ENCODE measurements around the gene IGBP1. TPM values are rescaled to one million over a fixed set of nuclear protein-coding genes. Genes with fewer than 3 reads are reported as not detected.
"Not testable (repeated sequence)": the region's sequence is repeated elsewhere in the genome, so short reads cannot be mapped to it uniquely, and the experiment has no call there.

Gene IGBP1
- total and polyA plus RNA-seq, 2 donors: 65.5 to 77.0 TPM

DNA sequence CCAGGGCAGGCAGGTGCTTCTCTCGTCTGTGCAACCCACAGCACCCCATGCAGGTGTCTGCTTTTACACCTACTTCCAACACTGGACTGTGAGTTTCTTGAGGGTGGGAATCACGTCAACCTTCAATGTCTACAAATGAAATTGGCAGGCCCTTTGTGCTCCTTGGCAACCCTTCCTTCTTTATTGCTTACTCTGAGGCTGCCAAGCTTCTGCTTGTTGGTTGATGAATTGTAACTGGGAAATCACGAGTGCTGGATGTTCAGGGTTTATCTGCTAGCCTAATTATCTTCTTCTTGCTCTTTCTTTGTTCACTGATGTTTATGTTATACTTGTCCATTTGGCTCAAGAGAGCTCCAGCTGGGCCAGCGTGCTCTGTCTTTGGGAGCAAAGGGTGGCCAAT lies 41.5 kb downstream of the IGBP1 start:
- Histone ChIP-seq H3K4me1 (ENCODE audit: insufficient read depth) (no peaks in the 10 kb centered on the region), H3K4me3 (ENCODE audit: low read depth, low read length) (no peak overlapping the region), H3K27ac (ENCODE audit: low read depth) (no peak overlapping the region), H3K36me3 (ENCODE audit: insufficient read depth) (no peaks in the 10 kb centered on the region)
- WGBS: 43% methylated on average over 4 of the region's 4 CpGs
- DNase-seq (ENCODE audit: extremely low spot score): no peak

- no peak overlapping the region for H3K27ac ChIP-seq (ENCODE audit: low read depth)
- WGBS: 86% methylated on average over 7 of the region's 7 CpGs
- H3K4me3 ChIP-seq (ENCODE audit: low read depth, low read length): no peak overlapping the region
- DNase-seq (ENCODE audit: extremely low spot score): no peak
- no peaks in the 10 kb centered on the region for H3K4me1 ChIP-seq (ENCODE audit: insufficient read depth)
- H3K36me3 ChIP-seq (ENCODE audit: insufficient read depth): no peaks in the 10 kb centered on the region
Observed at GRCh38 chrX:70175338-70175737, 42.1 kb downstream of the IGBP1 start.

GRCh38 chrX:70176938-70177533 lies 43.8 kb downstream of the IGBP1 start, which contains the start of gene DGAT2L6:
DGAT2L6 (plus strand) TSS chrX:70177483; CDS start chrX:70177583, 100 bp downstream.
- H3K4me3 ChIP-seq (ENCODE audit: low read depth, low read length): no peak within 1 kb of the TSS
- no peaks in the 10 kb centered on the region for H3K36me3 ChIP-seq (ENCODE audit: insufficient read depth)
- H3K4me1 ChIP-seq (ENCODE audit: insufficient read depth): no peaks in the 10 kb centered on the region
- H3K27ac ChIP-seq (ENCODE audit: low read depth): no peak within 1 kb of the TSS
- 74% methylated on average over 7 of the region's 7 CpGs for WGBS
- no peak for DNase-seq (ENCODE audit: extremely low spot score)

- DNase-seq (ENCODE audit: extremely low spot score): no peak
- H3K27ac ChIP-seq (ENCODE audit: low read depth): no peak overlapping the region
- 79% methylated on average over 5 of the region's 5 CpGs for WGBS
- H3K4me3 ChIP-seq (ENCODE audit: low read depth, low read length): no peak overlapping the region
- H3K36me3 ChIP-seq (ENCODE audit: insufficient read depth): no peaks in the 10 kb centered on the region
- no peaks in the 10 kb centered on the region for H3K4me1 ChIP-seq (ENCODE audit: insufficient read depth)
Observed at GRCh38 chrX:70183091-70183490, 49.8 kb downstream of the IGBP1 start.

DNA sequence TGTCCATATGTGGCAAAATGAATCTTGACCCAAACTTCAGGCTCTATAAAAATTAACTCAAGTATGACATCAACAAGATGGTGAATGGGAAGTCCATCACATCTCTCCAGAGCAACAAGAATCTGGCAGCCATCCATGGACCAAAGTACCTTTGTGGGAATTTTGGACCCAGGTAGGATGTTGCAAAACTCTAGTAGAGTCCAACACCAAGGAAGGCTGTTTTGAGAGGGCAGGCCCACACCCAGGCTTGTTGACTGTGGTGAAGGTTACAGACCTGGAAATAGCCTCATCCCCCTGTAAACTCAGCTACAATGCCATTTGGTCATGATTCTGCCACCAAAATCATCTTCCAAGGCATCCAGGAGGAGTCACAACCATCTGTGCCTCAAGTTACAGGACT lies 57.0 kb downstream of the IGBP1 start:
- no peak overlapping the region for H3K4me3 ChIP-seq (ENCODE audit: low read depth, low read length)
- no peak for DNase-seq (ENCODE audit: extremely low spot score)
- no peaks in the 10 kb centered on the region for H3K36me3 ChIP-seq (ENCODE audit: insufficient read depth)

GRCh38 chrX:70196961-70197720 lies 63.9 kb downstream of the IGBP1 start:
- no peak for DNase-seq (ENCODE audit: extremely low spot score)
- no peaks in the 10 kb centered on the region for H3K36me3 ChIP-seq (ENCODE audit: insufficient read depth)
- H3K4me3 ChIP-seq (ENCODE audit: low read depth, low read length): no peak overlapping the region
- H3K4me1 ChIP-seq (ENCODE audit: insufficient read depth): no peaks in the 10 kb centered on the region
- H3K27ac ChIP-seq (ENCODE audit: low read depth): no peak overlapping the region
- 13% methylated on average over 12 of the region's 12 CpGs for WGBS

More for the DNA sequence above, 57.0 kb downstream of the IGBP1 start:
- Histone ChIP-seq H3K27ac (ENCODE audit: low read depth) (no peak overlapping the region), H3K4me1 (ENCODE audit: insufficient read depth) (no peaks in the 10 kb centered on the region)

DNA sequence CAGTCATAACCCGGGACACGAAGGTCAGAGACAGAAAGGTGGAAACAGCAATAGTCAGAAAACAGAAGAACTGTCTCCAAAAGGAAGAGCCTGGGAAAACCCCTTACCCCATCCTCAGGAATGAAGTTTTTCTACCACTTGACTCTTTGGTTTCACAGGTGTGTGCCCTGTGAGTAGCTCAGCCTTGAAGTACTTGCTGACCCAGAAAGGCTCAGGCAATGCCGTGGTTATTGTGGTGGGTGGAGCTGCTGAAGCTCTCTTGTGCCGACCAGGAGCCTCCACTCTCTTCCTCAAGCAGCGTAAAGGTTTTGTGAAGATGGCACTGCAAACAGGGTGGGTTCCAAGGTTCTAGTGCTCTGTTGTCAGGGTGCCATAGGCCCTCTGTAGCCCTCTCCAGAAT lies 68.5 kb downstream of the IGBP1 start:
- 85% methylated on average over 5 of the region's 5 CpGs for WGBS
- H3K27ac ChIP-seq (ENCODE audit: low read depth): no peak overlapping the region
- no peaks in the 10 kb centered on the region for H3K4me1 ChIP-seq (ENCODE audit: insufficient read depth)
- H3K36me3 ChIP-seq (ENCODE audit: insufficient read depth): no peaks in the 10 kb centered on the region
- H3K4me3 ChIP-seq (ENCODE audit: low read depth, low read length): no peak overlapping the region
- no peak for DNase-seq (ENCODE audit: extremely low spot score)

- no peak for DNase-seq (ENCODE audit: extremely low spot score)
- Histone ChIP-seq H3K36me3 (ENCODE audit: insufficient read depth) (no peaks in the 10 kb centered on the region), H3K27ac (ENCODE audit: low read depth) (no peak overlapping the region), H3K4me1 (ENCODE audit: insufficient read depth) (no peaks in the 10 kb centered on the region), H3K4me3 (ENCODE audit: low read depth, low read length) (no peak overlapping the region)
Observed at GRCh38 chrX:70208479-70208878, 75.2 kb downstream of the IGBP1 start.

DNA sequence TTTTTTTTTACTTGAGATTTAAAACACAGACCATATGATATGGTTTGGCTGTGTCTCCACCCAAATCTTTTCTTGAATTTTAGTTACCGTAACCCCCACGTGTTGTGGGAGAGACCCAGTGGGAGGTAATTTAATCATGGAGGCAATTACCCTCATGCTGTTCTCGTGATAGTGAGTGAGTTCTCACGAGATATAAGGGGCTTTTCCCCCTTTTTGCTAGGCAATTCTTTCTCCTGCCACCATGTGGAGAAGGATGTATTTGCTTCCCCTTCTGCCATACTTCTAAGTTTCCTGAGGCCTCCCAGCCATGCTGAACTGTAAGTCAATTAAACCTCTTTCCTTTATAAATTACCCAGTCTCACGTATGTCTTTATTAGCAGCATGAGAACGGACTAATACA lies 76.3 kb downstream of the IGBP1 start:
- H3K4me3 ChIP-seq (ENCODE audit: low read depth, low read length); DNase-seq (ENCODE audit: extremely low spot score); H3K36me3 ChIP-seq (ENCODE audit: insufficient read depth); H3K4me1 ChIP-seq (ENCODE audit: insufficient read depth); H3K27ac ChIP-seq (ENCODE audit: low read depth): not testable (repeated sequence)
- WGBS: 53% methylated on average over 6 of the region's 6 CpGs

Other genes with a start within 250 kb of the IGBP1 start
- not detected for gene AWAT2, start 83.5 kb upstream of the IGBP1 start, total RNA-seq
- gene AWAT2, start 83.5 kb upstream of the IGBP1 start, polyA plus RNA-seq: not detected
- not detected for gene OTUD6A, start 71.0 kb upstream of the IGBP1 start, total RNA-seq
- gene OTUD6A, start 71.0 kb upstream of the IGBP1 start, polyA plus RNA-seq: not detected
- gene DGAT2L6, start 44.0 kb downstream of the IGBP1 start, total RNA-seq: not detected
- not detected for gene DGAT2L6, start 44.0 kb downstream of the IGBP1 start, polyA plus RNA-seq
- not detected for gene AWAT1, start 101.2 kb downstream of the IGBP1 start, total RNA-seq
- not detected for gene AWAT1, start 101.2 kb downstream of the IGBP1 start, polyA plus RNA-seq
- 0.74 TPM for gene P2RY4, start 126.8 kb downstream of the IGBP1 start, total RNA-seq
- 0.06 TPM for gene P2RY4, start 126.8 kb downstream of the IGBP1 start, polyA plus RNA-seq
- gene ARR3, start 134.9 kb downstream of the IGBP1 start, total RNA-seq: not detected
- not detected for gene ARR3, start 134.9 kb downstream of the IGBP1 start, polyA plus RNA-seq
- gene RAB41, start 148.7 kb downstream of the IGBP1 start, total RNA-seq: not detected
- not detected for gene RAB41, start 148.7 kb downstream of the IGBP1 start, polyA plus RNA-seq
- gene PDZD11, start 156.5 kb downstream of the IGBP1 start, total RNA-seq: 27.1 TPM
- gene PDZD11, start 156.5 kb downstream of the IGBP1 start, polyA plus RNA-seq: 41.8 TPM
- gene KIF4A, start 156.7 kb downstream of the IGBP1 start, total RNA-seq: 7.2 TPM
- 0.20 TPM for gene KIF4A, start 156.7 kb downstream of the IGBP1 start, polyA plus RNA-seq

All from urinary bladder (tissue), 4 donors.